ENCODE data around the gene CTNNA2. TPM values are rescaled to one million over a fixed set of nuclear protein-coding genes. Genes with fewer than 3 reads are reported as not detected.

The CTNNA2 gene
- total RNA-seq, 2 experiments from 2014 or later: not detected

- Mint-ChIP-seq H3K36me3 (no peaks in the 10 kb centered on the region), H3K9me3 (ENCODE audit: low read depth) (no peaks in the 10 kb centered on the region), H3K4me1 (no peaks in the 10 kb centered on the region), H3K27me3 (no peaks in the 10 kb centered on the region), H3K27ac (no peak overlapping the region), H3K4me3 (no peak overlapping the region)
- ATAC-seq (no peak), DNase-seq (no peak)
- CTCF ChIA-PET: no interaction called here
Observed at GRCh38 chr2:80222644-80223043, 709.8 kb downstream of the CTNNA2 start.

GRCh38 chr2:80231421-80231820, 718.6 kb downstream of the CTNNA2 start:
- no peaks in the 10 kb centered on the region for H3K36me3 Mint-ChIP-seq
- no peaks in the 10 kb centered on the region for H3K27me3 Mint-ChIP-seq
- peaks cover 5% of the 10 kb centered on the region for H3K9me3 Mint-ChIP-seq (ENCODE audit: low read depth)
- CTCF ChIA-PET: interaction anchor here (0.7 kb wide), 1 partner anchor 323 kb away, joined by 3 read pairs; no protein-coding TSS in a partner anchor
- no peak for DNase-seq
- ATAC-seq: no peak
- no peak overlapping the region for H3K4me3 Mint-ChIP-seq
- H3K4me1 Mint-ChIP-seq: no peaks in the 10 kb centered on the region
- no peak overlapping the region for H3K27ac Mint-ChIP-seq

- no peaks in the 10 kb centered on the region for H3K4me1 Mint-ChIP-seq
- ATAC-seq (no peak), DNase-seq (no peak)
- H3K9me3 Mint-ChIP-seq (ENCODE audit: low read depth): peaks cover 5% of the 10 kb centered on the region
- no peak overlapping the region for H3K4me3 Mint-ChIP-seq
- H3K27ac Mint-ChIP-seq: no peak overlapping the region
- CTCF ChIA-PET: no interaction called here
- no peaks in the 10 kb centered on the region for H3K36me3 Mint-ChIP-seq
- no peaks in the 10 kb centered on the region for H3K27me3 Mint-ChIP-seq
Observed at GRCh38 chr2:80233333-80233732, 720.5 kb downstream of the CTNNA2 start.

DNA sequence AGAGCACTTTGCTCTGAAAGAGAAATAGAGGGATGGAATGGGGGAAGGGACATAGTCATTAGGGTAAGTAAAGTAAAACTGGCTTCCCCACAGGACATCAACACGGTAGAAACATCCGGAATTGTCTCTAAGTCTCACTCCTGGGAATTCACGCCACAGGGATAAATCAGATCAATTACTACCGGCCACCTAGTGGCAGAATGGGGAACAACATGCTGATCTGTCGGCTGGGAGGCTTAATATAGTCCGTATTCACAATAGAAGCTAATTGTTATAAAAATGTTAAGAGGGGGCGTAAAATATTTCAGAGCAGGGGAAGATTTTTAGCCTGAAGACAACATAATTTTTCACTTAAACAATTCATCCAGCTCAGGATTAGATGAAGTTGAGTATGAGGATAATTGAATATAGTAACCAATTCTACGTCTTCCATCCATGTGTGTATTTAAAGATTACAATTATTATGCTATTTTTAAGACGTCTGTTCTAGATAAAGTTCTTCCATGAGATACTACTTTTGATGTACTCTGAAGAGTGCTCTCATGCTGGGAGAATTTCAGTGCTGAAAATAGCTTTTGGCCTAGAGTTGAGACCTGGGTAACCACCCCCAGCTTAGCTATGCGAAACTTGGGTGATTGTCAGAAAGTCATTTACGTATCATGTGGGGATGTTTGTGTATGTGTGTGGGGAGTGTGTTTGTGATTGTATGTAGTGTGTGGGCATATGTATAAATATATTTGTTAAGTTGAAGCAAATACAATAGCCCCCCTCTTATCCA, 726.0 kb downstream of the CTNNA2 start:
- DNase-seq (no peak), ATAC-seq (no peak)
- no peak overlapping the region for H3K4me3 Mint-ChIP-seq
- no peaks in the 10 kb centered on the region for H3K4me1 Mint-ChIP-seq
- H3K36me3 Mint-ChIP-seq: no peaks in the 10 kb centered on the region
- H3K9me3 Mint-ChIP-seq (ENCODE audit: low read depth): peaks cover 3% of the 10 kb centered on the region
- CTCF ChIA-PET: no interaction called here
- H3K27me3 Mint-ChIP-seq: no peaks in the 10 kb centered on the region
- H3K27ac Mint-ChIP-seq: no peak overlapping the region

DNA sequence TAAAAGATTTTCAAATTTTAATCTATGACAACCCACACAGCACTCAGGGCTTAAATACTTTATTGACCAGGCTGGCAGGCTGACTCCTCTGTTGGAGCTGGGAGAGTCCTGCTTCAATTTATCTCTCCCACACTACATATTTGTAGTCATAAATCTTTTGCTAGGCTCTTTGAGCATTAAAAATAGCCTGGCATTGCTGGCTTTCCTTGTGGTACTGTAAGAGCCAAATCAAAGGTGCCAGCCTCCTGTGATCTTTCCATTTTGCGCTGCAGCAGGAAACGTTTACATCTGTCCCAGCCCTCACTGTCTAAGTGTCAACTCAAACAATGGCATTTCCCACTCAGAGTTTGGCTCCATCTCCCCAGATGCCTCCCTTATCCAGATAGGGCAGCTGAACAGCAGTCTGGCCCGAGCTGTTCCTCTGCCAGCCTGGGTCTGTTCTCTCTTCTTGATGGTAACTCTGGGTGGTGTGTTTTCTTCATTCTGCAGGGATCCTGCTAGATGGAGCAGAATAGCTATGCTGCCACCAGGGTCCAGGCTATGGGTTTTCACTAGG, 729.6 kb downstream of the CTNNA2 start:
- Mint-ChIP-seq H3K27ac (no peak overlapping the region), H3K4me1 (no peaks in the 10 kb centered on the region), H3K27me3 (no peaks in the 10 kb centered on the region), H3K36me3 (no peaks in the 10 kb centered on the region), H3K4me3 (no peak overlapping the region), H3K9me3 (ENCODE audit: low read depth) (no peaks in the 10 kb centered on the region)
- ATAC-seq (no peak), DNase-seq (no peak)
- CTCF ChIA-PET: no interaction called here

DNA sequence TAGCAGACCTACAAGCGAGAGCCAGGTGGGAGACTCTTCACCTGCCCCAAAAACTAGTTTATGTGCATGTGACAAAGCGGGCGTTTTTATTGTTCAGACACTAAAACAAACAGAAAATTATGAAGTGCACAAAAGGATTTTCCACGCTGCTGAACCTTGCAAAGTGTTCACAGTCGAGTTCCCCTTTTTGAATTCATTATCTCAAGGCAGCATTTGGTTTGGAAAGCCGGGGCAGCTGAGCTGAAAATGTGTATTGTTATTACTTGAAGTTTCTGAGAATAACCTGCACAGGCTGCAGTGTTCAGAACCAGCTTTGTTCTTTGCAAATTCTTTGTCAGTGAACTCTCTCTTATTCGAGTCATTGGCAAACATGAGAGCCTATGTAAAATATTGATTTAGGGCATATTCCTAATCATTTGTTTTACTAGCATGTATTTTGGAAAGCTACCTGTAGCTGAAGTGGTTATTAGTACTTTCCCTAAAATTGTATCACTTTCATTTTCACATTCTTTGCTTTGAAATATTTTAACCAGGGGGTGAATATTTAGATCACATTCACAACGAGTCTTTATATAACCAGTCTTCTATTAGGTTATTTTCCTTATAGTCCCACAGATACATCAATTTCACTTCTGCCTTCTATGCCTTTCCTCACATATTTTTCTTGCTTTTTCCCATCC, 732.2 kb downstream of the CTNNA2 start:
- Mint-ChIP-seq H3K4me1 (no peaks in the 10 kb centered on the region), H3K36me3 (no peaks in the 10 kb centered on the region), H3K9me3 (ENCODE audit: low read depth) (no peaks in the 10 kb centered on the region), H3K27me3 (no peaks in the 10 kb centered on the region), H3K4me3 (no peak overlapping the region), H3K27ac (no peak overlapping the region)
- no peak for DNase-seq
- CTCF ChIA-PET: no interaction called here
- no peak for ATAC-seq

DNA sequence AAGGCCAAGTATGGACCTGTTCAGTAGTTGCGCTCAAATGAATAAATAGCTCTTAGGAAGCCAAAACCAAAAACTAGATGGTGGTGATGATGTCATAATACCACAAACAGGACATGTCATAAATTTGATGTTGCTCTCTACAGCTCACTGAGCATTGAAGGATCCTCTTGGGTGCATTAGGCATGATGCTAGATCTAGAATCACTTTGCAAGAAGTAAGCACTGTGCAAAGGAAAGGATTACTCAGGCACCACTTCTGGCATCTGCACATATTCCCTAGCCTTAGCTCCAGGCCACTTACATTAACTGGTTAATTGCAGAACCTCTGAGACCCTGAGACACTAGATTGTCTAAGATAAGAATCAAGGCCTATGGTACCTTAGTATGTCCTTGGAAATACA, 733.7 kb downstream of the CTNNA2 start:
- no peaks in the 10 kb centered on the region for H3K27me3 Mint-ChIP-seq
- ATAC-seq (no peak), DNase-seq (no peak)
- H3K9me3 Mint-ChIP-seq (ENCODE audit: low read depth): no peaks in the 10 kb centered on the region
- H3K27ac Mint-ChIP-seq: no peak overlapping the region
- CTCF ChIA-PET: no interaction called here
- H3K4me1 Mint-ChIP-seq: no peaks in the 10 kb centered on the region
- no peaks in the 10 kb centered on the region for H3K36me3 Mint-ChIP-seq
- H3K4me3 Mint-ChIP-seq: no peak overlapping the region

- no peak for DNase-seq
- Mint-ChIP-seq H3K4me1 (no peaks in the 10 kb centered on the region), H3K36me3 (no peaks in the 10 kb centered on the region), H3K27me3 (no peaks in the 10 kb centered on the region), H3K9me3 (ENCODE audit: low read depth) (no peaks in the 10 kb centered on the region), H3K4me3 (no peak overlapping the region), H3K27ac (no peak overlapping the region)
- CTCF ChIA-PET: no interaction called here
- no peak for ATAC-seq
Observed at GRCh38 chr2:80247339-80247738, 734.5 kb downstream of the CTNNA2 start.

- Mint-ChIP-seq H3K27me3 (no peaks in the 10 kb centered on the region), H3K9me3 (ENCODE audit: low read depth) (no peaks in the 10 kb centered on the region), H3K4me1 (no peaks in the 10 kb centered on the region), H3K27ac (no peak overlapping the region), H3K36me3 (no peaks in the 10 kb centered on the region), H3K4me3 (no peak overlapping the region)
- CTCF ChIA-PET: no interaction called here
- no peak for ATAC-seq
- no peak for DNase-seq
Observed at GRCh38 chr2:80248146-80248545, 735.3 kb downstream of the CTNNA2 start.

- H3K36me3 Mint-ChIP-seq: no peaks in the 10 kb centered on the region
- CTCF ChIA-PET: no interaction called here
- H3K27me3 Mint-ChIP-seq: no peaks in the 10 kb centered on the region
- no peak overlapping the region for H3K4me3 Mint-ChIP-seq
- peaks cover 2% of the 10 kb centered on the region for H3K9me3 Mint-ChIP-seq (ENCODE audit: low read depth)
- DNase-seq (no peak), ATAC-seq (no peak)
- H3K27ac Mint-ChIP-seq: no peak overlapping the region
- no peaks in the 10 kb centered on the region for H3K4me1 Mint-ChIP-seq
Observed at GRCh38 chr2:80252294-80252986, 739.6 kb downstream of the CTNNA2 start.

DNA sequence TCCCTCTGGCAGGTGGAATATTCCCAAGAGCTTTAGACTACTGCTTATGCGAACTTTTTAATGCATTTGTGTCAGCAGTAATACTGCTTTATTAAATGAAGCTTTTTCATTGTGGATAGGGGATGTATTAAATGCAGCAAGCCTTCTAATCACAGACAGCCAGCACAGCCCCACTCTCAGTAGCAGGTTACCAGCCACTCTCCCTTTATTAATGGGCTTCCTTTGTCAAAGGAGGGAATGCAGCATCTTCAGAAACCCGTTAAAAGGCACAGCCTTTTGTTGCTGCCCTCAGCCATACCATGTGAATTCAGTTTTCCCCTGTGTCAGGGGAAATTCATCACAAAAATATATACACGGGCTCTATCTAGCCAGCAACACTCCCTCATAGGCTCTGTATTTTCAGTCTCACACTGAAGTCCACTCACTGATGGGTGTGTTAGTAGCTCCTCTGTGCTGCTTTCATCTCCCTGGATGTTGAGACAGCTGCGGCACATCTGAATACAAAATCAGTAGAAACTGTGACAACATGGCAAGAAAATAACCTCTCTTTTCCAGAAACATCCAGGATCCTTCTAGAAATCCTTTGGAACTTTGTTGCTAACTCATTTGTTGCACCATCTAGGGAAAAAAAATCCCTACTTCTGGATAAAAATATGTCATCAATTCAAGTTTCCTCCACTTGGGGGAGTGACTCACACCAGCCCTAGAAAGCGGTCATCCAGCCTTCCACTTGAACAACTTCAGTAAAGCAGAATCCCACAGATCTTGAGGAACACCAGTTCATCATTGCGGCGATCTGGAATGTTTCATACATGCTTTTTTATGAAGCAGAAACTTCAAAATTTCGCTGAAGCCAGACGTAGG, 743.3 kb downstream of the CTNNA2 start:
- Mint-ChIP-seq H3K36me3 (no peaks in the 10 kb centered on the region), H3K27me3 (no peaks in the 10 kb centered on the region), H3K4me1 (no peaks in the 10 kb centered on the region), H3K9me3 (ENCODE audit: low read depth) (peaks cover 2% of the 10 kb centered on the region), H3K4me3 (no peak overlapping the region), H3K27ac (no peak overlapping the region)
- DNase-seq: no peak
- CTCF ChIA-PET: interaction anchor here (1.1 kb wide), 1 partner anchor 114 kb away, joined by 3 read pairs; no protein-coding TSS in a partner anchor
- no peak for ATAC-seq

DNA sequence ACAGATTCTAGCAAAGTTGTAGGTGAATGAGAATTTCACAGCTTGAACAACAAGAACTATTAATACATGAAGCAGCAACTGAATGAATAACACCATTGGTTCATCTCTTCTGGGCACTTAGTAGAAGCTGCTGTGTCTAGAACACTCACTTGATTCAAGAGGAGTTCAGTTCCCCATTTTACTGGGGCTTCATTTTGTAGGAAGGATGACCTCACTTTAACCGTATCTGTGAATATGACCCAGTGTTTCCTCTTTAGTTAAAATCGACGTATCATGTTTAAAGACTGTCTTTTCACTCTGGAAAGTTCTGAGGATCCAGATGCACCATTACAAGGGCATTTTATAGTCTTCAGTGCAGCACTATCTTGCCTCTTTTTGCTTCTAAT, 743.9 kb downstream of the CTNNA2 start:
- CTCF ChIA-PET: interaction anchor here (1.1 kb wide), 1 partner anchor 115 kb away, joined by 3 read pairs; no protein-coding TSS in a partner anchor
- no peak overlapping the region for H3K4me3 Mint-ChIP-seq
- no peak overlapping the region for H3K27ac Mint-ChIP-seq
- H3K4me1 Mint-ChIP-seq: no peaks in the 10 kb centered on the region
- no peak for DNase-seq
- ATAC-seq: no peak
- H3K9me3 Mint-ChIP-seq (ENCODE audit: low read depth): peaks cover 2% of the 10 kb centered on the region
- no peaks in the 10 kb centered on the region for H3K27me3 Mint-ChIP-seq
- H3K36me3 Mint-ChIP-seq: no peaks in the 10 kb centered on the region

DNA sequence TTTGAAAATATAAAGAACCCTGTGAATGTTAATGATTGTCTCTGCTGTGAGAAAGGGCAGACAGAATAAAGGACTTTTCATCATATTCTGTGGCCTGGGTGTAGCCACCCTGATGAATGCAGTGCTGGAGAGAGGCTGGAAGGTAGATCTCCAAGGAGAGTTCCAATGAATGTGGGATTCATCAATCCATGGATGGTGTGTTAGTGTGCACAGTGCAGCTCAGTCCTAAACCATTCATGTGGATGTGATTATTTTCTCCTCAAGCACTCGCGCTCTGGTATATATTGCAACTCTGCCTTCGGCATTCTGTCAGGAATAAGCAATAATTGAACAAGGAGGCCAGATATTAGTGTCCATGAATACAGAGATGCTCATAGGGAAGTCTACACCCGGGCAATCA, 744.6 kb downstream of the CTNNA2 start:
- Mint-ChIP-seq H3K27ac (no peak overlapping the region), H3K36me3 (no peaks in the 10 kb centered on the region), H3K27me3 (no peaks in the 10 kb centered on the region), H3K4me3 (no peak overlapping the region), H3K4me1 (no peaks in the 10 kb centered on the region), H3K9me3 (ENCODE audit: low read depth) (peaks cover 2% of the 10 kb centered on the region)
- CTCF ChIA-PET: no interaction called here
- ATAC-seq (no peak), DNase-seq (no peak)
